GM18519 (cell line): ENCODE data around the gene TICAM1.
"Not testable (repeated sequence)": the region's sequence is repeated elsewhere in the genome, so short reads cannot be mapped to it uniquely, and the experiment has no call there.

Experiments
- ATAC-seq: cut with Tn5 transposase; IDR thresholded peaks from one replicate; pipeline ENCODE4 v1.9.1; 2021; ENCODE audit warnings: mild to moderate bottlenecking, moderate library complexity; ENCODE audit not compliant: unreplicated experiment, low FRiP score

The TICAM1 gene

GRCh38 chr19:4845975-4846374 lies 14.5 kb upstream of the TICAM1 start:
- ATAC-seq, result not testable (repeated sequence)

DNA sequence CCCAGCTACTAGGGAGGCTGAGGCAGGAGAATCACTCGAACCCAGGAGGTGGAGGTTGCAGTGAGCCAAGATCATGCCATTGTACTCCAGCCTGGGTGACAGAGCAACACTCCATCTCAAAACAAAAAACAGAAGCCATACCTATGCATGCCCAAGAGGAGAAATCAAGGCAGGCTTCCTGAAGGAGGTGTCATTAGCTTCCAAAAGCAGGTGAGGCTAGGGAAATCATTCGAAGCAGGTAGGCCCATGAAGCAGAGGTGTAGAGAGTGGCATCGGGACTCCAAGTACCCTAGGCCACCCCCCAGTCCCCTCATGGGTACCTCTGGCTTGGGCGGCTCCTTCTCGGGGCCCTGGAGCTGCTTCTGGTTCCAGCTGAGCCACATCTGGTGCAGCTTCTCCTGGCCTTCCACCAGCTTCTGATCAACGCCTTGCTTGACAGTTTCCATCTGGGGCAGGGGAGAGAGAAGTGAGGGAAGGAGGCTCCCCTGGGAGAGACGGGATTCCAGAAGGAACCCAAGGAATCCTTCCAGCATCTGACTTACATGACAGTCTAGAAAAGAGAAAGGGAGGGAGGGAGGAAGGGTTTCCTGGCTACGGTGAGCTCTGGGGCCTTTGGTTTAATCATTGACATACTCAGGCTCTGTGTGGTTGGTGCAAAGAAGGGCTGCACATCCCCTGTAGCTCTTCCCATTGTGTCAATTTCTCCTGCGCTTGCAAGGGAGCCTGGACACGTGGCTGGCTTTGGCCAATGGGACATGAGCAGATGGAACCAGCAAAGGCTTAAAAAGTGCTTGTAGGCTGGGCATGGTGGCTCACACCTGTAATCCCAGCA lies 13.1 kb upstream of the TICAM1 start:
- no peak for ATAC-seq

DNA sequence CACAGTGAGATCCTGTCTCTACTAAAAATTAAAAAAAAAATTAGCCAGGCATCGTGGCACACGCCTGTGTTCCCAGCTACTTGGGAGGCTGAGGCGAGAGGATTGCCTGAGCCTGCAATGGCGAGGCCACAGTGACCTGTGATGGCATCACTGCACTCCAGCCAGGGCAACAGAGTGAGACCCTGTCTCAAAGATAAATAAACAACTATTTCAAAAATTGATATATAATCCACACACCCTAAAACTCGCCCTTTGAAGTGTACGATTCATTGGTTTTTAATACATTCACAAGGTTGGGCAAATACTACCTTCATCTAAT lies 12.1 kb upstream of the TICAM1 start:
- ATAC-seq, result no peak

DNA sequence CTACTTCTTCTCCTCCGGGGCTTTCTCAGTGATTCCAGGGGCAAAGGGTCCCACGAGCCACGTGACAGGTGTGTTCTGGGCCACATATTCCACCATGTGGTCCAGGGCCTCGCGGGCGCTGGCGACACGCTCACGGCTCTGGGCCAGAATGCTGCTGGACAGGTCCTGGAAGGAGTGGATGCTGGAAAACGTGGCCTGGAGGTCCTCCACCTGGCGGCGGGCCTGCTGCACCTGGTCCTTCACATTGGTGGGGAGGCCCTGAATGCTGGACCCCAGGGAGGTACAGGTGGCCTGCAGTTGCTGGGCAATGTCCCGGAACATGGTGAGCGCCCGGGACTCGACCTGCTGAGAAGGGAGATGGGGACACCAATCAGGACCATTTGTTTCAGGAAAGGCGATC lies 7.7 kb upstream of the TICAM1 start:
- no peak for ATAC-seq

GRCh38 chr19:4832776-4833175 lies 1.3 kb upstream of the TICAM1 start:
- no peak for ATAC-seq

DNA sequence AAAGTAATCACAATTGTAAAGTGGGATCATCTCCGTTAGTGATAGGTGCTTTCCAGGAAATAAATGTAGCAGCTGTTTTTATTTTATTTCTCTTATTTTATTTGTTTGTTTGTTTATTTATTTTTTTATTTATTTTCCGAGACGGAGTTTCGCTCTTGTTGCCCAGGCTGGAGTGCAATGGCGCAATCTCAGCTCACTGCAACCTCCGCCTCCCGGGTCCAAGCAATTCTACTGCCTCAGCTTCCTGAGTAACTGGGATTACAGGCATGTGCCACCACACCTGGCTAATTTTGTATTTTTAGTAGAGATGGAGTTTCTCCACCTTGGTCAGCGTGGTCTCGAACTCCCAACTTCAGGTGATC lies 448 bp upstream of the TICAM1 start:
- ATAC-seq, result not testable (repeated sequence)

DNA sequence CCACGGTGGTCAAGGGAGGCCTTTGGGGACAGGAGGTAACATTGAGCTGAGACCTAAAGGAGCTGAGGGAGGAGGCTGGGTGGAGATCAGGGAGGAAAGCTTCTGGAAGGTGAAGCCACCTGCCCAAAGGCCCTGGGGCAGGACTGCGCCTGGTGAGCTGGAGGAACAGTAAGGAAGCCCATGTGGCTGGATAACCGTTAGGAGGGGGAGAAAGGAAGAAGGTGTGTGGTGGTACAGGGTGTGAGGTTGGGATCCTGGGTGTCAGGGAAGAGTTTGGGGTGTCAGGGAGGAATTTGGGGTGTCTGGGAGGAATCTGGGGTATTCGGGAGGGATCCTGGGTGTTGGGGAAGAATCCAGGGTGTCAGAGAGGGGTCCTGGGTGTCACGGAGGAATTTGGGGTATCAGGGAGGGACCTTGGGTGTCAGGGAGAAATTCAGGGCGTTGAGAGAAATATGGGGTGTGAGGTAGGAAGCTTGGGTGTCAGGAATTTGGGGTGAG lies 695 bp downstream of the TICAM1 start:
- no peak for ATAC-seq

GRCh38 chr19:4830332-4830731 lies 1.2 kb downstream of the TICAM1 start:
- no peak for ATAC-seq

DNA sequence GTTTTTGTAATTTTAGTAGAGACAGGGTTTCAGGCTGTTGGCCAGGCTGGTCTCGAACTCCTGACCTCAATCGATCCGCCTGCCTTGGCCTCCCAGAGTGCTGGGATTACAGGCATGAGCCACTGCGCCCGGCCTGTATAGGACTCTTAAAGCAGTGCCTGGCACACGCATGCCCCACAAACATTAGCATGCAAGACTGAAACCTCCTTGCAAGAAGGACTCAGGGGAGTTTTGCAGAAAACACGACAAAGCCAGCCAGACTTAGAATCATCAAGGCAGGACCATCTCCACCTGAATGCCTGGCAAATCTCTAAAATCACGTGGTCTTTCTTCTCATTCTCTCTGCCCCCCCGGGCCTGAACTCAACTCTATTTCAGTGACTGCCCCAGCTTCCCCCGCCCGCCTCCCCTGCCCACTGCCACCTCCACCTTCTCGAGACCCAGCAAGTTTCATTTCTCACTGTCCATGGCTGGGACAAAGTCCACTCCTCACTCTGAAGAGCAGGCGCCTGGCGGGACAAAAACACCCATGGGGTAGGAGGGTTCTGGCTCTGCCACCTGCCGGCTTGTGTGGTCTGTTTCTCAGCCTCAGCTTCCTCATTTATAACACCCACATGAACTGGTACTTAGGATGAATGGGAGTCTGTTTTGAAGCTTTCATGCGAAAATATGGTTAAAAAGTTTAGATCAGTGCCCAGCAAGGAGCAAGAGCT lies 2.4 kb downstream of the TICAM1 start:
- no peak for ATAC-seq

DNA sequence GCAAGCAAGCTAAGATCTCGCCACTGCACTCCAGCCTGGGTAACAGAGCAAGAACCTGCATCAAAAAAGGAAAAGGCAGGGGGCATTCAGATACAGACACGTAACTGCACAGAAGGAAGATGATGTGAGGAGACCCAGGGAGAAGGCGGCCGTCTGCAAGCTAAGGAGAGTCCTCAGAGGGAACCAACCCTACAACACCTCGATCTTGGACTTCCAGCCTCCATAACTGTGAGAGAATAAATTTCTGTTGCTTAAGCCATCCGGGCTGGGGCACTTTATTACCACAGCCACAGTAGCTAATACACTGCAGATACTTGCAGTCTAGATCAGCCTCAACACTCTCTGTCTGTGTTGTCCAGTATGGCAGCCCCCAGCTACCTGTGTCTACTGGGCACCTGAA lies 7.9 kb downstream of the TICAM1 start:
- ATAC-seq, result no peak

DNA sequence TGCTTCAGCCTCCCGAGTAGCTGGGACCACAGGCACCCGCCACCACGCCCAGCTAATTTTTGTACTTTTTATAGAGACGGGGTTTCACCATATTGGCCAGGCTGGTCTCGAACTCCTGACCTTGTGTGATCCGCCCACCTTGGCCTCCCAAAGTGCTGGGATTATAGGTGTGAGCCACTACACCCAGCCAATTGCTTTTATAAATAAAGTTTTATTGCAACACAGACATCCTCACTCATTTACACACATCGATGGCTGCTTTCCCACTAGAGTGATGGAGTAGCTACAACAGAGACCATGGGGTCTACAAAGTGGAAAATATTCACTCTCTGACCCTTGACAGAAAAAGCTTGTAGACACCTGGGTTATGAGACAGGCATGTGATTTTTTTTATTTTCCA lies 9.2 kb downstream of the TICAM1 start:
- not testable (repeated sequence) for ATAC-seq

- no peak for ATAC-seq
These were observed 10.2 kb downstream of the TICAM1 start for GRCh38 chr19:4821265-4821664.

GRCh38 chr19:4817467-4818277 lies 13.8 kb downstream of the TICAM1 start:
- no peak for ATAC-seq

DNA sequence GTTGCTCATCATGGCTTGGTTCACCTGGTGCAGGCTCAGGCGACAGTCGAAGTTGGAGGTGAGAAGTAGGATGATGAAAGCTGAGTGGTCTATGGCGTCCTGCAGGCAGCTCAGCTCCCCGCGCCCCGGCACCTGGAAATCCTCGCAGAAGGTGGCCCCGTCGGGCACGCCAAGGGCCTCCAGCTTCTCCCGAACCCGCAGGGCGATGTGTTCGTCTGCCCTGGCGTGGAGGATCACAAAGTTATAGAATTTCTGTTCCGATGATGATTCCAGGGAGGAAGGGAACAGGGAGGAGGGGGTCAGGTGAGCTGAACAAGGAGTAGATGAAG lies 14.6 kb downstream of the TICAM1 start:
- no peak for ATAC-seq

- no peak for ATAC-seq
These were observed 15.1 kb downstream of the TICAM1 start for GRCh38 chr19:4816202-4816949.

- no peak for ATAC-seq
These were observed 15.9 kb downstream of the TICAM1 start for GRCh38 chr19:4815426-4816201.

- ATAC-seq, result no peak
These were observed 16.7 kb downstream of the TICAM1 start for GRCh38 chr19:4814625-4815425.

DNA sequence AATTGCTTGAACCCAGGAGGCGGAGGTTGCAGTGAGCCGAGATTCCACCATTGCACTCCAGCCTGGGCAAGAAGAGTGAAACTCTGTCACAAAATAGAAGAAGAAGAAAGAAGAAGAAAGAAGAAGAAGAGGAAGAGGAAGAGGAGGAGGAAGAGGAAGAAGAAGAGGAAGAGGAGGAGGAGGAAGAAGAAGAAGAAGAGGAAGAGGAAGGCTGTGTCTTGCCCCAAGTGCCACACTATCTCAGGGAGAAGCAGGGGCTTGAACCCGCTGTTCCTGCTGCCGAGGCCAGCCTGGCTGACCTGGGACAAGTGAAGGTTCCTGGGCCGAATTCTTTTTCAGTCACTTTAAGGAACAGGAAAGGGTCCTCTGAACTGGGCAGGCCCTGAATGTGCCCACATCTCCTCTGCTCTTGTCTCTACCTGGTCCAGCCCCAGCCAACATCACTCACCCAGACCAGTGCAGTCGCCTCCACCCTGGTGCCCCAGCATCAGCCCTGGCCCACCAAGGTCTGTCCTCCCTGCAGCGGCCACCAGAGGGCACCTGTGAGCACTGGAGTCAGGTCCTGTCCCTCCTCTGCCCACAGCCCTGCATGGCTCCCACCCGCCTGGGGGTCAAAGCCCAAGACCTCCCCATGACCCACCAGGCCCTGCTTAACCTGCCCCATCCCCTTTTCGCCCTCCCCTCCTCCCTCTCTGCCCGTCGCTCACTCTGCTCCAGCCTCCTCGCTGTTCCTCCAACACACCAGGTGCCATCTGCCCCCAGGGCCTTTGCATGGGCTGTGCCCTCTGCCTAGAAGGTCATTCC lies 20.0 kb downstream of the TICAM1 start:
- no peak for ATAC-seq
